GM19467 (cell line): ENCODE data around the gene MAN2A2.

ENCODE experiments used
- ATAC-seq: cut with Tn5 transposase; IDR thresholded peaks from one replicate; pipeline ENCODE4 v1.9.1; 2021; ENCODE audit warnings: mild to moderate bottlenecking, moderate library complexity; ENCODE audit not compliant: unreplicated experiment

MAN2A2 gene

GRCh38 chr15:90959028-90959595 lies 56.0 kb downstream of the MAN2A2 start:
- no peak for ATAC-seq

GRCh38 chr15:90959894-90960293 lies 56.8 kb downstream of the MAN2A2 start:
- ATAC-seq: no peak

GRCh38 chr15:90960298-90961091 lies 57.4 kb downstream of the MAN2A2 start:
- no peak for ATAC-seq

- ATAC-seq: no peak
Observed at GRCh38 chr15:90962021-90962420, 58.9 kb downstream of the MAN2A2 start.

- no peak for ATAC-seq
Observed at GRCh38 chr15:90966262-90966661, 63.2 kb downstream of the MAN2A2 start.

GRCh38 chr15:90967206-90967605 lies 64.1 kb downstream of the MAN2A2 start:
- no peak for ATAC-seq

GRCh38 chr15:90968434-90968833 lies 65.3 kb downstream of the MAN2A2 start:
- no peak for ATAC-seq

- ATAC-seq: no peak
Observed at GRCh38 chr15:90970274-90970673, 67.2 kb downstream of the MAN2A2 start.

- ATAC-seq: no peak
Observed at GRCh38 chr15:90972133-90972532, 69.0 kb downstream of the MAN2A2 start.
